ENCODE results near the gene STN1.

STN1 gene

GRCh38 chr10:103890194-103890658, 27.8 kb downstream of the STN1 start:
- no peaks in the 10 kb centered on the region for H3K4me1 ChIP-seq (ENCODE audit: control insufficient read depth, insufficient read depth, low read length)
- H3K27me3 ChIP-seq (ENCODE audit: control insufficient read depth, insufficient read depth, low read length): no peaks in the 10 kb centered on the region
- H3K36me3 ChIP-seq (ENCODE audit: control insufficient read depth, insufficient read depth, low read length): no peaks in the 10 kb centered on the region
- H3K9me3 ChIP-seq (ENCODE audit: control insufficient read depth, insufficient read depth, low read length): no peaks in the 10 kb centered on the region
- H3K9ac ChIP-seq (ENCODE audit: low read depth, low read length): no peak overlapping the region
- H3K4me3 ChIP-seq (ENCODE audit: low read depth, low read length): no peak overlapping the region

- no peak overlapping the region for H3K4me3 ChIP-seq (ENCODE audit: low read depth, low read length)
- no peak overlapping the region for H3K9ac ChIP-seq (ENCODE audit: low read depth, low read length)
- no peaks in the 10 kb centered on the region for H3K36me3 ChIP-seq (ENCODE audit: control insufficient read depth, insufficient read depth, low read length)
- no peaks in the 10 kb centered on the region for H3K4me1 ChIP-seq (ENCODE audit: control insufficient read depth, insufficient read depth, low read length)
- no peaks in the 10 kb centered on the region for H3K27me3 ChIP-seq (ENCODE audit: control insufficient read depth, insufficient read depth, low read length)
- H3K9me3 ChIP-seq (ENCODE audit: control insufficient read depth, insufficient read depth, low read length): no peaks in the 10 kb centered on the region
Measured at GRCh38 chr10:103889121-103889720, 28.8 kb downstream of the STN1 start.

GRCh38 chr10:103888113-103888841, 29.7 kb downstream of the STN1 start:
- no peak overlapping the region for H3K9ac ChIP-seq (ENCODE audit: low read depth, low read length)
- H3K4me1 ChIP-seq (ENCODE audit: control insufficient read depth, insufficient read depth, low read length): no peaks in the 10 kb centered on the region
- H3K36me3 ChIP-seq (ENCODE audit: control insufficient read depth, insufficient read depth, low read length): no peaks in the 10 kb centered on the region

GRCh38 chr10:103885617-103886016, 32.4 kb downstream of the STN1 start:
- Histone ChIP-seq H3K36me3 (ENCODE audit: control insufficient read depth, insufficient read depth, low read length) (no peaks in the 10 kb centered on the region), H3K9ac (ENCODE audit: low read depth, low read length) (no peak overlapping the region), H3K9me3 (ENCODE audit: control insufficient read depth, insufficient read depth, low read length) (no peaks in the 10 kb centered on the region), H3K27me3 (ENCODE audit: control insufficient read depth, insufficient read depth, low read length) (no peaks in the 10 kb centered on the region), H3K4me1 (ENCODE audit: control insufficient read depth, insufficient read depth, low read length) (no peaks in the 10 kb centered on the region), H3K4me3 (ENCODE audit: low read depth, low read length) (no peak overlapping the region)

More at GRCh38 chr10:103888113-103888841, 29.7 kb downstream of the STN1 start:
- no peaks in the 10 kb centered on the region for H3K27me3 ChIP-seq (ENCODE audit: control insufficient read depth, insufficient read depth, low read length)
- no peaks in the 10 kb centered on the region for H3K9me3 ChIP-seq (ENCODE audit: control insufficient read depth, insufficient read depth, low read length)
- no peak overlapping the region for H3K4me3 ChIP-seq (ENCODE audit: low read depth, low read length)

- Histone ChIP-seq H3K9ac (ENCODE audit: low read depth, low read length) (no peak overlapping the region), H3K4me1 (ENCODE audit: control insufficient read depth, insufficient read depth, low read length) (no peaks in the 10 kb centered on the region), H3K27me3 (ENCODE audit: control insufficient read depth, insufficient read depth, low read length) (no peaks in the 10 kb centered on the region), H3K9me3 (ENCODE audit: control insufficient read depth, insufficient read depth, low read length) (no peaks in the 10 kb centered on the region), H3K36me3 (ENCODE audit: control insufficient read depth, insufficient read depth, low read length) (no peaks in the 10 kb centered on the region), H3K4me3 (ENCODE audit: low read depth, low read length) (no peak overlapping the region)
Measured at GRCh38 chr10:103884681-103885139, 33.3 kb downstream of the STN1 start.

DNA sequence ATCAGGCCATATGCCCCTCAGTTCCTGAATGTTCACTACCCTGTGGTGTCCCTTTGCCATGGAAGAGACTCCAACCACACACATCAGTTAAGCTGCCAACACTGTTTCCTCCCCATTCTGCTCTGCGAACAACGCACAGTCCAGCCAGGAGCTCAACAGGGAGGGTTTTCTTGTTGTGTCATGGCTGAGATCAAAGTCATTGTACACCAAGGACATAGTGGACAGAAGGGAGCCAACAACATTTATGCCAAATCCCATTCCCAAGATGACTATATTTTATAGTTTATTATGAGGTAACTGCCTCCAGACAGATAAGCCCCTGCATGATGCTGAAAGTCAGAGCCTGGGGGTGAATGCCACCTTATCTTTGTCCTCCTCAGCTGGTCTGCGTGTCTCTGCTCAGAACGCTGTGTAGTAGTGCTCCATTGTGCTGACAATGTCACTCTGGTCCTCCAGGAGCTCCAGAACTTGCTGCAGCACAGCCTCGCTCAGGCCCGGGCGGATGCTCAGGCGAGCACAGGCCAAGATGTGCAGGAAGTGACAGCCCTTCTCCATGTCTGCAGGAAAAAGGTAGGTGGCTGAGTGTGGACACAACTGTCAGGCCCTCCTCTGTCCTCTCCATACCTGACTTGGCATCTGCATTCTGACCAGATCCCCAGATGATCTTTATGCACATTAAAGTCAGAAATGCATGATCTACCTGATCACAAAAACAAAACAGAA, 35.5 kb downstream of the STN1 start:
- Histone ChIP-seq H3K36me3 (ENCODE audit: control insufficient read depth, insufficient read depth, low read length) (no peaks in the 10 kb centered on the region), H3K4me3 (ENCODE audit: low read depth, low read length) (no peak overlapping the region), H3K27me3 (ENCODE audit: control insufficient read depth, insufficient read depth, low read length) (no peaks in the 10 kb centered on the region), H3K4me1 (ENCODE audit: control insufficient read depth, insufficient read depth, low read length) (no peaks in the 10 kb centered on the region), H3K9ac (ENCODE audit: low read depth, low read length) (no peak overlapping the region), H3K9me3 (ENCODE audit: control insufficient read depth, insufficient read depth, low read length) (no peaks in the 10 kb centered on the region)

- H3K27me3 ChIP-seq (ENCODE audit: control insufficient read depth, insufficient read depth, low read length): no peaks in the 10 kb centered on the region
- no peaks in the 10 kb centered on the region for H3K36me3 ChIP-seq (ENCODE audit: control insufficient read depth, insufficient read depth, low read length)
- H3K9ac ChIP-seq (ENCODE audit: low read depth, low read length): no peak overlapping the region
- H3K4me1 ChIP-seq (ENCODE audit: control insufficient read depth, insufficient read depth, low read length): no peaks in the 10 kb centered on the region
- H3K4me3 ChIP-seq (ENCODE audit: low read depth, low read length): no peak overlapping the region
- no peaks in the 10 kb centered on the region for H3K9me3 ChIP-seq (ENCODE audit: control insufficient read depth, insufficient read depth, low read length)
Measured at GRCh38 chr10:103881416-103882284, 36.3 kb downstream of the STN1 start.

DNA sequence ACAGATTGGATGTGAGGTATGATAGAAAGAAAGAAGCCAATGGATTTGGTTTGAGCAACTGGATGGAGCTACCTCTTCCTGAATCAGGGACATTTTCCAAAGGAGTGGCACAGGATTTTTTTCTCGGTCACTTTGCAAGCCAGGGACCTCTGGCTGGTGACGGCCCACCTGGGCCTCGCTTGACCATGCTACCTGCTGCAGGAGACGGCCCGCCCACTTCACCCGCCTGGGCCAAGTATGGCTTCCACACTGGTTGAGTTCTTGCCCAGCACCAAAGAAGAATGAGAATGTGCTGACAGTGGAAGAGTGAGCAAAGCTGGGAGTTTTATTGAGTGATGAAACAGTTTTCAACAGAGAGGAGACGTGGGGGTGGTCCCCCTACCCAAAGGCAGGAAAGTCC, 38.2 kb downstream of the STN1 start:
- no peak overlapping the region for H3K4me3 ChIP-seq (ENCODE audit: low read depth, low read length)
- no peaks in the 10 kb centered on the region for H3K4me1 ChIP-seq (ENCODE audit: control insufficient read depth, insufficient read depth, low read length)
- H3K9ac ChIP-seq (ENCODE audit: low read depth, low read length): no peak overlapping the region
- H3K36me3 ChIP-seq (ENCODE audit: control insufficient read depth, insufficient read depth, low read length): no peaks in the 10 kb centered on the region
- H3K9me3 ChIP-seq (ENCODE audit: control insufficient read depth, insufficient read depth, low read length): no peaks in the 10 kb centered on the region
- no peaks in the 10 kb centered on the region for H3K27me3 ChIP-seq (ENCODE audit: control insufficient read depth, insufficient read depth, low read length)

- H3K4me1 ChIP-seq (ENCODE audit: control insufficient read depth, insufficient read depth, low read length): no peaks in the 10 kb centered on the region
- no peak overlapping the region for H3K9ac ChIP-seq (ENCODE audit: low read depth, low read length)
- no peaks in the 10 kb centered on the region for H3K27me3 ChIP-seq (ENCODE audit: control insufficient read depth, insufficient read depth, low read length)
- H3K9me3 ChIP-seq (ENCODE audit: control insufficient read depth, insufficient read depth, low read length): no peaks in the 10 kb centered on the region
- H3K36me3 ChIP-seq (ENCODE audit: control insufficient read depth, insufficient read depth, low read length): no peaks in the 10 kb centered on the region
- no peak overlapping the region for H3K4me3 ChIP-seq (ENCODE audit: low read depth, low read length)
Measured at GRCh38 chr10:103879409-103879808, 38.6 kb downstream of the STN1 start.

- no peak overlapping the region for H3K4me3 ChIP-seq (ENCODE audit: low read depth, low read length)
- no peaks in the 10 kb centered on the region for H3K27me3 ChIP-seq (ENCODE audit: control insufficient read depth, insufficient read depth, low read length)
- H3K36me3 ChIP-seq (ENCODE audit: control insufficient read depth, insufficient read depth, low read length): no peaks in the 10 kb centered on the region
- no peaks in the 10 kb centered on the region for H3K9me3 ChIP-seq (ENCODE audit: control insufficient read depth, insufficient read depth, low read length)
- no peak overlapping the region for H3K9ac ChIP-seq (ENCODE audit: low read depth, low read length)
- no peaks in the 10 kb centered on the region for H3K4me1 ChIP-seq (ENCODE audit: control insufficient read depth, insufficient read depth, low read length)
Measured at GRCh38 chr10:103877861-103878260, 40.1 kb downstream of the STN1 start.

GRCh38 chr10:103876155-103876554, 41.8 kb downstream of the STN1 start:
- Histone ChIP-seq H3K4me3 (ENCODE audit: low read depth, low read length) (no peak overlapping the region), H3K9me3 (ENCODE audit: control insufficient read depth, insufficient read depth, low read length) (no peaks in the 10 kb centered on the region), H3K4me1 (ENCODE audit: control insufficient read depth, insufficient read depth, low read length) (no peaks in the 10 kb centered on the region), H3K9ac (ENCODE audit: low read depth, low read length) (no peak overlapping the region), H3K27me3 (ENCODE audit: control insufficient read depth, insufficient read depth, low read length) (no peaks in the 10 kb centered on the region), H3K36me3 (ENCODE audit: control insufficient read depth, insufficient read depth, low read length) (no peaks in the 10 kb centered on the region)
